Measurements from ENCODE around the gene CFAP43.

GRCh38 chr10:104104926-104105325 lies 127.2 kb downstream of the CFAP43 start:
- TF ChIP-seq GATA3 (IDR thresholded peaks at IDR 0.05; ENCODE audit: low read depth, low read length), result no peak
- TF ChIP-seq GATA2 (IDR thresholded peaks at IDR 0.05; ENCODE audit: low read depth, low read length), result no peak
